ENCODE data around the gene SKI.

The SKI gene

GRCh38 chr1:2272686-2273400 is 44.7 kb downstream of the SKI start:
- no peak overlapping the region for H3K9ac ChIP-seq (ENCODE audit: low read depth, low read length)
- no peak overlapping the region for H3K4me3 ChIP-seq (ENCODE audit: low read depth in 1 of 2, low read length in 2 of 2)
- no peak for TF ChIP-seq EZH2 (IDR thresholded peaks at IDR 0.05; ENCODE audit: borderline replicate concordance, low read depth, low read length, severe bottlenecking)
- TF ChIP-seq CTCF (IDR thresholded peaks at IDR 0.05; ENCODE audit: borderline replicate concordance, extremely low read depth, low read length, poor library complexity, severe bottlenecking): no peak
- ATAC-seq (ENCODE audit: insufficient read depth, low read depth): no peak
- H3K4me2 ChIP-seq (ENCODE audit: insufficient read depth, low read length): no peak overlapping the region
- no peak overlapping the region for H3K27ac ChIP-seq (ENCODE audit: low read length)
- H3K9me3 ChIP-seq (ENCODE audit: insufficient read depth, low read length, severe bottlenecking): no peaks in the 10 kb centered on the region
- no peaks in the 10 kb centered on the region for H3K27me3 ChIP-seq (ENCODE audit: insufficient read depth, low read length, poor library complexity)
- peaks cover 90% of the 10 kb centered on the region for H4K20me1 ChIP-seq (ENCODE audit: insufficient read depth, low read length)
- H2AFZ ChIP-seq (ENCODE audit: low read depth, low read length): no peak overlapping the region
- H3K79me2 ChIP-seq (ENCODE audit: insufficient read depth, low read length): peaks cover 86% of the 10 kb centered on the region
- peaks cover 26% of the 10 kb centered on the region for H3K4me1 ChIP-seq (ENCODE audit: insufficient read depth, low read length)
- no peak for DNase-seq
- peaks cover 6% of the 10 kb centered on the region for H3K36me3 ChIP-seq (ENCODE audit: insufficient read depth, low read length)

GRCh38 chr1:2273401-2274090 is 45.4 kb downstream of the SKI start:
- peaks cover 90% of the 10 kb centered on the region for H4K20me1 ChIP-seq (ENCODE audit: insufficient read depth, low read length)
- H3K79me2 ChIP-seq (ENCODE audit: insufficient read depth, low read length): peaks cover 84% of the 10 kb centered on the region

GRCh38 chr1:2274231-2274928 is 46.3 kb downstream of the SKI start:
- Histone ChIP-seq H3K9me3 (ENCODE audit: insufficient read depth, low read length, severe bottlenecking) (no peaks in the 10 kb centered on the region), H3K36me3 (ENCODE audit: insufficient read depth, low read length) (peaks cover 7% of the 10 kb centered on the region), H3K27me3 (ENCODE audit: insufficient read depth, low read length, poor library complexity) (no peaks in the 10 kb centered on the region), H3K9ac (ENCODE audit: low read depth, low read length) (no peak overlapping the region), H4K20me1 (ENCODE audit: insufficient read depth, low read length) (peaks cover 90% of the 10 kb centered on the region), H3K4me3 (ENCODE audit: low read depth in 1 of 2, low read length in 2 of 2) (no peak overlapping the region), H3K4me1 (ENCODE audit: insufficient read depth, low read length) (peaks cover 31% of the 10 kb centered on the region), H2AFZ (ENCODE audit: low read depth, low read length) (no peak overlapping the region), H3K27ac (ENCODE audit: low read length) (no peak overlapping the region; the same call in 1 of the 2 replicates), H3K4me2 (ENCODE audit: insufficient read depth, low read length) (no peak overlapping the region), H3K79me2 (ENCODE audit: insufficient read depth, low read length) (peaks cover 80% of the 10 kb centered on the region)
- TF ChIP-seq CTCF (IDR thresholded peaks at IDR 0.05; ENCODE audit: borderline replicate concordance, extremely low read depth, low read length, poor library complexity, severe bottlenecking) (no peak), EZH2 (IDR thresholded peaks at IDR 0.05; ENCODE audit: borderline replicate concordance, low read depth, low read length, severe bottlenecking) (no peak)
- ATAC-seq (ENCODE audit: insufficient read depth, low read depth) (no peak), DNase-seq (no peak)

More at GRCh38 chr1:2273401-2274090, 45.4 kb downstream of the SKI start:
- Histone ChIP-seq H3K4me1 (ENCODE audit: insufficient read depth, low read length) (peaks cover 26% of the 10 kb centered on the region), H3K4me3 (ENCODE audit: low read depth in 1 of 2, low read length in 2 of 2) (no peak overlapping the region), H3K9ac (ENCODE audit: low read depth, low read length) (no peak overlapping the region), H3K36me3 (ENCODE audit: insufficient read depth, low read length) (peaks cover 7% of the 10 kb centered on the region), H2AFZ (ENCODE audit: low read depth, low read length) (no peak overlapping the region), H3K27me3 (ENCODE audit: insufficient read depth, low read length, poor library complexity) (no peaks in the 10 kb centered on the region), H3K9me3 (ENCODE audit: insufficient read depth, low read length, severe bottlenecking) (no peaks in the 10 kb centered on the region), H3K27ac (ENCODE audit: low read length) (no peak overlapping the region), H3K4me2 (ENCODE audit: insufficient read depth, low read length) (no peak overlapping the region)
- DNase-seq (no peak), ATAC-seq (ENCODE audit: insufficient read depth, low read depth) (no peak)
- TF ChIP-seq CTCF (IDR thresholded peaks at IDR 0.05; ENCODE audit: borderline replicate concordance, extremely low read depth, low read length, poor library complexity, severe bottlenecking): no peak
- TF ChIP-seq EZH2 (IDR thresholded peaks at IDR 0.05; ENCODE audit: borderline replicate concordance, low read depth, low read length, severe bottlenecking): no peak
